H9 (cell line): Measurements from ENCODE around the gene CYP1A1. TPM values are rescaled to one million over a fixed set of nuclear protein-coding genes. Genes with fewer than 3 reads are reported as not detected.

ENCODE experiments used
- DNase-seq: peaks from one replicate; pipeline ENCODE4 v3.0.0-alpha.2; 2017
- H2AFZ ChIP-seq: one replicate; pipeline ENCODE4 v1.6.1; 2013; ENCODE audit warnings: mild to moderate bottlenecking, low read length, control low read depth, moderate library complexity
- H2AK5ac ChIP-seq: 2 replicates; pipeline ENCODE4 v1.6.1; 2013; ENCODE audit warnings: low read length, control low read depth, mixed read lengths; ENCODE audit not compliant: insufficient read length
- H2BK120ac ChIP-seq: one replicate; pipeline ENCODE4 v1.6.1; 2013; ENCODE audit warnings: low read depth, mild to moderate bottlenecking, low read length, control low read depth, inconsistent platforms; ENCODE audit not compliant: poor library complexity, severe bottlenecking
- H2BK12ac ChIP-seq: 2 replicates; pipeline ENCODE4 v1.6.1; 2013; ENCODE audit warnings: low read length, control low read depth, mixed read lengths, low read depth; ENCODE audit not compliant: insufficient read length
- H2BK15ac ChIP-seq: 2 replicates; pipeline ENCODE4 v1.6.1; 2013; ENCODE audit warnings: low read depth, low read length, control low read depth
- H2BK20ac ChIP-seq: one replicate; pipeline ENCODE4 v1.6.1; 2013; ENCODE audit warnings: low read depth, mild to moderate bottlenecking, low read length, control low read depth, inconsistent platforms; ENCODE audit not compliant: poor library complexity, severe bottlenecking
- H2BK5ac ChIP-seq: 2 replicates; pipeline ENCODE4 v1.6.1; 2013; ENCODE audit warnings: low read length, control low read depth, mixed read lengths; ENCODE audit not compliant: insufficient read length
- H3K14ac ChIP-seq: 2 replicates; pipeline ENCODE4 v1.6.1; 2013; ENCODE audit warnings: low read length, control low read depth; ENCODE audit not compliant: insufficient read depth
- H3K18ac ChIP-seq: 2 replicates; pipeline ENCODE4 v1.6.1; 2013; ENCODE audit warnings: low read depth, mild to moderate bottlenecking, mixed read lengths, low read length, control low read depth; ENCODE audit not compliant: insufficient read length
- H3K23ac ChIP-seq: 2 replicates; pipeline ENCODE4 v1.6.1; 2013; ENCODE audit warnings: low read length, control low read depth, mixed read lengths, low read depth; ENCODE audit not compliant: insufficient read length
- H3K23me2 ChIP-seq: 2 replicates; pipeline ENCODE4 v1.6.1; 2013; ENCODE audit warnings: low read depth, mild to moderate bottlenecking, mixed read lengths, low read length, control low read depth; ENCODE audit not compliant: insufficient read length, poor library complexity, severe bottlenecking
- H3K27ac ChIP-seq: 2 replicates; pipeline ENCODE4 v1.5.1; 2013; ENCODE audit warnings: low read length, control low read depth, mixed read lengths, low read depth; ENCODE audit not compliant: insufficient read length
- H3K27me3 ChIP-seq: 2 replicates; pipeline ENCODE4 v1.6.1; 2013; ENCODE audit warnings: low read length, control low read depth, inconsistent platforms; ENCODE audit not compliant: insufficient read depth
- H3K4ac ChIP-seq: 2 replicates; pipeline ENCODE4 v1.6.1; 2013; ENCODE audit warnings: low read depth, mild to moderate bottlenecking, control low read depth, inconsistent platforms, low read length, moderate library complexity
- H3K4me1 ChIP-seq: 2 replicates; pipeline ENCODE4 v1.6.1; 2013; ENCODE audit warnings: low read length, control low read depth, inconsistent platforms; ENCODE audit not compliant: insufficient read depth
- H3K4me2 ChIP-seq: 2 replicates; pipeline ENCODE4 v1.6.1; 2013; ENCODE audit warnings: low read length, control low read depth, mixed read lengths; ENCODE audit not compliant: insufficient read length, insufficient read depth
- H3K56ac ChIP-seq: 2 replicates; pipeline ENCODE4 v1.6.1; 2013; ENCODE audit warnings: low read depth, mild to moderate bottlenecking, mixed read lengths, low read length, control low read depth; ENCODE audit not compliant: insufficient read length
- H3K79me1 ChIP-seq: 2 replicates; pipeline ENCODE4 v1.6.1; 2013; ENCODE audit warnings: low read depth, mild to moderate bottlenecking, moderate library complexity, low read length, control low read depth, inconsistent platforms; ENCODE audit not compliant: insufficient read depth, poor library complexity, severe bottlenecking
- H3K79me2 ChIP-seq: 2 replicates; pipeline ENCODE4 v1.6.1; 2013; ENCODE audit warnings: low read length, control low read depth, inconsistent platforms; ENCODE audit not compliant: insufficient read depth
- H3K9ac ChIP-seq: 2 replicates; pipeline ENCODE4 v1.6.1; 2013; ENCODE audit warnings: low read length, control low read depth, mixed read lengths; ENCODE audit not compliant: insufficient read length; ENCODE audit errors: extremely low read depth
- H3K9me3 ChIP-seq: one replicate; pipeline ENCODE4 v1.6.1; 2013; ENCODE audit warnings: low read depth, low read length, inconsistent platforms; ENCODE audit not compliant: control insufficient read depth
- H3T11ph ChIP-seq: one replicate; pipeline ENCODE4 v1.6.1; 2013; ENCODE audit warnings: mild to moderate bottlenecking, low read length, control low read depth, inconsistent platforms
- H4K20me1 ChIP-seq: one replicate; pipeline ENCODE4 v1.6.1; 2013; ENCODE audit not compliant: control insufficient read depth, insufficient read length, insufficient read depth
- H4K5ac ChIP-seq: 2 replicates; pipeline ENCODE4 v1.6.1; 2013; ENCODE audit warnings: low read depth, mild to moderate bottlenecking, mixed read lengths, low read length, control low read depth; ENCODE audit not compliant: insufficient read length
- H4K8ac ChIP-seq: replicated peaks from 2 replicates; pipeline ENCODE4 v1.6.1; 2013; ENCODE audit warnings: low read length, control low read depth, mixed read lengths, low read depth; ENCODE audit not compliant: insufficient read length
- H4K91ac ChIP-seq: 2 replicates; pipeline ENCODE4 v1.6.1; 2013; ENCODE audit warnings: low read depth, mild to moderate bottlenecking, moderate library complexity, mixed read lengths, low read length, control low read depth; ENCODE audit not compliant: insufficient read length
- H3K27ac Mint-ChIP-seq, 3 experiments: 2 replicates in 2 of 3; 3 replicates in 1 of 3; pipeline ENCODE4 v1.8.0; 2020 to 2021; ENCODE audit warnings: mixed read lengths in 3 of 3, mild to moderate bottlenecking in 1 of 3, moderate library complexity in 1 of 3
- H3K27me3 Mint-ChIP-seq: 2 replicates; pipeline ENCODE4 v1.8.0; 2021; ENCODE audit warnings: low read depth, mild to moderate bottlenecking, moderate library complexity, mixed read lengths
- H3K36me3 Mint-ChIP-seq, 3 experiments: 2 replicates in 2 of 3; 3 replicates in 1 of 3; pipeline ENCODE4 v1.8.0; 2020 to 2021; ENCODE audit warnings: low read depth in 3 of 3, mixed read lengths in 3 of 3; ENCODE audit not compliant: insufficient read depth in 1 of 3
- H3K4me1 Mint-ChIP-seq, 2 experiments: 2 replicates each; pipeline ENCODE4 v1.8.0; 2020; ENCODE audit warnings: mixed read lengths in 2 of 2
- H3K4me3 Mint-ChIP-seq, 2 experiments: 2 replicates in 1 of 2; 3 replicates in 1 of 2; pipeline ENCODE4 v1.8.0; 2020 to 2021; ENCODE audit warnings: mild to moderate bottlenecking in 2 of 2, mixed read lengths in 2 of 2, moderate library complexity in 1 of 2
- H3K9me3 Mint-ChIP-seq, 2 experiments: 2 replicates in 1 of 2; 3 replicates in 1 of 2; pipeline ENCODE4 v1.8.0; 2020; ENCODE audit warnings: mild to moderate bottlenecking in 2 of 2, mixed read lengths in 2 of 2, moderate library complexity in 1 of 2
- WGBS: extraction: QIAGEN DNeasy Blood & Tissue Kit; methylation state at CpG from one replicate; pipeline ENCODE4 v1.1.7; 2013; ENCODE audit warnings: missing lambda C conversion rate, low lambda C conversion rate, mixed read lengths; ENCODE audit not compliant: insufficient read length; ENCODE audit errors: extremely low coverage; 5-methylcytosine and 5-hydroxymethylcytosine counted together
- total RNA-seq: library from RNA; stranded (reverse); gene quantifications from 2 replicates; pipeline ENCODE4 v1.2.1, GENCODE V29; 2021
- TF ChIP-seq, protein P1 (sequence below): fragments of 200-600 bp; sonication (generic); conservative IDR thresholded peaks from 3 replicates; pipeline ENCODE4 v1.8.0; 2021; ENCODE audit warnings: antibody characterized with exemption, mild to moderate bottlenecking

The CYP1A1 gene
- total RNA-seq, 1 experiment from 2014 or later: 0.33 TPM

DNA sequence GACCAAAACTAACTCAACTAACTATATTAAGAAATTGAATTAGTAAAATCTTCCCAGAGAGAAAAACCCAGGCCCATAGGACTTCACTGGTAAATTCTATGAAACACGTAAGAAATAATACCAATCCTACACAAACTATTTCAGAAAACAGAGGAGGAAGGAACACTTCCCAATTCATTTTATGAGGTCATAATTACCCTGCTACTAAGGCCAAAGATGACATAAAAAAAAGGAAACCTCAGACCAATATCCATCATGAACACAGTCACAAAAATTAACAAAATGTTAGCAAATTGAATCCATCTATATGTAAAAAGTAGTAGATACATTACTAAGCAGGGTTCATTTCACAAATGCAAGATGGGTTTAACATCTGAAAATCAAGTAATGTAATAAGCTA is 33.0 kb downstream of the CYP1A1 start:
- H3K79me1 ChIP-seq: peaks cover 6% of the 10 kb centered on the region
- H3K4me2 ChIP-seq: no peak overlapping the region
- H4K5ac ChIP-seq: no peak overlapping the region
- no peak overlapping the region for H2AFZ ChIP-seq
- H3K4me1 ChIP-seq: no peaks in the 10 kb centered on the region
- no peak overlapping the region for H3K23ac ChIP-seq
- DNase-seq: no peak
- H2BK5ac ChIP-seq: no peak overlapping the region
- H2BK120ac ChIP-seq: no peak overlapping the region
- H2BK15ac ChIP-seq: no peak overlapping the region
- H3K36me3 Mint-ChIP-seq: peaks cover 0 to 4% (median 0%) of the 10 kb centered on the region in 3 experiments; a peak in 3 of 7 replicates
- no peak overlapping the region for H3T11ph ChIP-seq
- H4K20me1 ChIP-seq: no peaks in the 10 kb centered on the region
- H3K27me3 ChIP-seq: no peaks in the 10 kb centered on the region
- no peak overlapping the region for H3K9ac ChIP-seq
- no peak overlapping the region for H3K27ac ChIP-seq
- H4K91ac ChIP-seq: no peak overlapping the region
- peaks cover 10% of the 10 kb centered on the region for H3K23me2 ChIP-seq
- no peaks in the 10 kb centered on the region for H3K9me3 Mint-ChIP-seq
- no peak overlapping the region for H3K56ac ChIP-seq
- H3K4me3 Mint-ChIP-seq: no peak overlapping the region
- TF ChIP-seq, protein P1, sequence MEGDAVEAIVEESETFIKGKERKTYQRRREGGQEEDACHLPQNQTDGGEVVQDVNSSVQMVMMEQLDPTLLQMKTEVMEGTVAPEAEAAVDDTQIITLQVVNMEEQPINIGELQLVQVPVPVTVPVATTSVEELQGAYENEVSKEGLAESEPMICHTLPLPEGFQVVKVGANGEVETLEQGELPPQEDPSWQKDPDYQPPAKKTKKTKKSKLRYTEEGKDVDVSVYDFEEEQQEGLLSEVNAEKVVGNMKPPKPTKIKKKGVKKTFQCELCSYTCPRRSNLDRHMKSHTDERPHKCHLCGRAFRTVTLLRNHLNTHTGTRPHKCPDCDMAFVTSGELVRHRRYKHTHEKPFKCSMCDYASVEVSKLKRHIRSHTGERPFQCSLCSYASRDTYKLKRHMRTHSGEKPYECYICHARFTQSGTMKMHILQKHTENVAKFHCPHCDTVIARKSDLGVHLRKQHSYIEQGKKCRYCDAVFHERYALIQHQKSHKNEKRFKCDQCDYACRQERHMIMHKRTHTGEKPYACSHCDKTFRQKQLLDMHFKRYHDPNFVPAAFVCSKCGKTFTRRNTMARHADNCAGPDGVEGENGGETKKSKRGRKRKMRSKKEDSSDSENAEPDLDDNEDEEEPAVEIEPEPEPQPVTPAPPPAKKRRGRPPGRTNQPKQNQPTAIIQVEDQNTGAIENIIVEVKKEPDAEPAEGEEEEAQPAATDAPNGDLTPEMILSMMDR: no peak
- H3K4ac ChIP-seq: no peak overlapping the region
- no peak overlapping the region for H2AK5ac ChIP-seq
- no peak overlapping the region for H2BK20ac ChIP-seq
- H4K8ac ChIP-seq: no peak overlapping the region
- H2BK12ac ChIP-seq: no peak overlapping the region
- H3K9me3 ChIP-seq: no peaks in the 10 kb centered on the region
- H3K27ac Mint-ChIP-seq: no peak overlapping the region
- H3K79me2 ChIP-seq: peaks cover 18% of the 10 kb centered on the region; the same call in 1 of the 2 replicates
- no peaks in the 10 kb centered on the region; the same call in 1 of the 2 replicates for H3K27me3 Mint-ChIP-seq
- no CpG with 5 or more reads among the region's 1 CpG for WGBS
- H3K18ac ChIP-seq: no peak overlapping the region
- H3K14ac ChIP-seq: no peak overlapping the region
- H3K4me1 Mint-ChIP-seq: peaks cover 9 to 14% of the 10 kb centered on the region in 2 experiments
